Activated CD8-positive, alpha-beta memory T cell treated with anti-CD3 and anti-CD28 coated beads for 1 hour (primary cell): ENCODE results near the gene BBS10.
"Not testable (repeated sequence)": the region's sequence is repeated elsewhere in the genome, so short reads cannot be mapped to it uniquely, and the experiment has no call there.

Source experiments
- DNase-seq, 2 donors: peaks; one replicate each; pipeline ENCODE4 v3.0.0-alpha.2; 2020; ENCODE audit warnings: low read depth in 1 of 2; ENCODE audit errors: extremely low read depth in 1 of 2

Gene BBS10

DNA sequence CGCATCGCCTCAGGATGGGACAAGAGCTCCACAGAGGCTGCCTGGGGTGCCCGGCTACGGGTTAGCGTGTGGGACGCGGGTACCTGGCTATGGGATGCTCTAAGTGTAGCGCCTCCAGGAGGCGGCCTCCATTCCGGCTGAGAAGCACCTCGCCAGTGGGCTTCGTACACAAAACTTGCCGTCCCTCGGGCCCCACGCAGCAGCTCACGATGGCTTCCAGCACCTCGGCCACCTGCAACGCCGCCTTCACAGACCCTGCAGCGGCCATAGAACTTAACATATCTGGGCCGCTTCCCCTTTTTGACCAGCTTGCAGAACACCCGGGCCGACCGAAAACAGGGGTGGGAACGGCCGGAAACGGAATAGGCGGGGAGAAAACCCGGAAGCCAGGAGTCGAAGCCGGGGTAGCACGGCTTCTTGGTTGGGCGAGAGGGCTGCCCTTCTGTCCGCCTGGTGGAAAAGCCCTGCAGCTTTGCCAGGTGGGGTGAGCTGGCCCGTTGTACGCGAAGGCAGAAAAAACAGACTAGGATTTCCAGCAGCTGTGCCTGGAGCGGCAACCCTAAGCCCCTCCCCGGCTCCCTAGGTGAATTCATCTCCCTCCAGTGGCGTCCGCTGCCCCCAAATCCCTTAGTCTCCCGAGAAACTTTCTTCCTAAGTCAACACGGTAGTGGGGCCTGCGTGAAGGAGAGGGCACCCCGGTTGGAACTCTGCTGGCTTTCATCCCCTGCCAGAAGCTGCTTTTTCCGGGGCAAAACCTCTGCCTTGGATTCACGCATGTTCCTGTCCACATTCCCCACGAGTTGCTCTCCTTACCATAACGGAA lies at the start of gene BBS10:
Gene BBS10, minus strand, starts transcription at position 337 of the 823 bp plus-strand sequence. Its CDS starts 57 bp downstream, at position 280.
- peak; percentile 61 to 71 for DNase-seq

DNA sequence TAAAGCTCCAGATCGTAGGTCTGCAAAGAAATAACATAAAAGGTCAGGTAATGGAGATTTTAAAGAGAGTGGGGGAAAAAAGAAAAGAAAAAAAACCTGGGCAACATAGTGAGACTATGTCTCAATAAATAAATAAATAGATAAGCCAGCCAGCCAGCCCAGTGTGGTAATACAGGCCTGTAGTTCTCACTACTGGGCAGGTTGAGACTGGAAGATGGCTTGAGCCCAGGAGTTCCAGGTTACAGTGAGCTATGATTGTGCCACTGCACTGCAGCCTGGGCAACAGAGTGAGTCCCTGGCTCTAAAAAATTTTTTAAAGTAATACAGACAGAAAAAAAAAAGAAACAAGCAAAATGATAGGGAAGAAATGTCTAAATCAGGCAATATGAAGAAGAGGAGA lies 43.2 kb upstream of the BBS10 start:
- no peak for DNase-seq

DNA sequence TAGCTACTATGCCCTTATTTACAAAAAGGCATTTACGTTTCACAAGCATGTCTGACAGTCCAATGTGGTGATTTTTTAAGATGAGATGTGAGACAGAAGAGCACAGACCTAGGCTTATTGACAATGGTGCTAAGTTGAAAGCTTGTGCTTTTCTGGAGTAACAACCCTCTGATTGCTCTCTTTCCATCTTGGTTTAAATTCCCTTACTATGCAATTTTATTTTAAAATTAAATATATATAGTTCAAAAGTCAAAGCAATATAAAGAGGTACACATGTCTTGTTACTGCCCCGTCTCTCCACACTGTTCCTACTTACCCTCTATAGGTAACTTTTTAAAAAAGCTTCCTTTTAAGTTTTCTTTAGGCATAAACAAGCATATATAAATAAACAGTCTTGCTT lies 39.4 kb upstream of the BBS10 start:
- no peak for DNase-seq

DNA sequence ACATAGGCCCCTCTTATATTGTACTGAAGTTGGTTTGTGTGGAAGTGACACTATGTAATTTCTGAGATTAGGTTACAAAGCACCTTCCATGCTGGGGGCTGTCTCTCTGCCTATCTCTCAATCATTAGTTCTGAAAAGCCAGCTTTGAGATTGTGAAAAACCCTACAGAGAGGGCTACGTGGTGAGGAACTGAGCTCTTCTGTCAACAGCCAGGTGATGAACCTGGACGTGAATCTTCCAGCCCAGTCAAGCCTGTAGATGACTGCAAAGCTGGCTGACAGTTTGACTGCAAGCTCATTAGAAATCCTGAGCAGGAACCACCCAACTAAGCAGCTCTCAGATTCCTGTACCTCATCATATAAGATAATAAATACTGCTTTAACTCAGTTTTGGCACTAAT lies 36.3 kb upstream of the BBS10 start:
- no peak for DNase-seq

DNA sequence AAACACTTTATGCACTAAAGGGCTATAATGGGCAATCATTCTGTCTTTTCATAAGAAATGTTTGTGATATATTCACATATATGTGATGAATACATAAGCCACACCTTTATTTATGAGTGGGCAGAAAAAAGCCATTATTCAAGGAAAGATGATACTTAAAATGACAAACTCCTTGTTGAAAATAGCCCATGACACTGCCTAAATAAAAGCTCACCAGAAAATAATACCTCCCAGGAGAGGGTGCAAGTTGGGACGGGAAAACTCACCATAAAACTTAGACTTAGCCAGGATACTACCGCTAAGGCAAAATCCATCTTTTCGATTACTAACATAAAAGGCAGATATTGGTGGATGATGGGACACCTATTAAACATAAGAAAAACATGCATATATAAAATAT lies 35.8 kb upstream of the BBS10 start:
- DNase-seq = no peak

DNA sequence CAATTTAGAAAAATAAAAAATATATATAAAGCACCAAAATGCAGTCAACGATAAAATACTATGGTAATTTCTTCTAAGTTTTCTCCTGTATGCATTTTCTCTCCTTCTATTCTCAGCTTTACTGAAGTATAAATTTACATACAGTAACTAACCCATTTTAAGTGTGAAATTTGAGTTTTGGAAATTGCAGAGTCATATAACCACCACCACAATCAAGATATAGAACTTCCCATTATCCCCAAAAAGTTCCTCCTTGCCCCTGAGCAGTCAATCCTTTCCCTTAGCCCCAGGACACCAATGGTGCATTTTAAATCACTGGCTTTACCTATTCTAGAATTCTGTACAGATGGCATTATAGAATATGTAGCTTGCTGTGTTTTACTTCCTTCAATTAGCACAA lies 31.0 kb upstream of the BBS10 start:
- DNase-seq = no peak

DNA sequence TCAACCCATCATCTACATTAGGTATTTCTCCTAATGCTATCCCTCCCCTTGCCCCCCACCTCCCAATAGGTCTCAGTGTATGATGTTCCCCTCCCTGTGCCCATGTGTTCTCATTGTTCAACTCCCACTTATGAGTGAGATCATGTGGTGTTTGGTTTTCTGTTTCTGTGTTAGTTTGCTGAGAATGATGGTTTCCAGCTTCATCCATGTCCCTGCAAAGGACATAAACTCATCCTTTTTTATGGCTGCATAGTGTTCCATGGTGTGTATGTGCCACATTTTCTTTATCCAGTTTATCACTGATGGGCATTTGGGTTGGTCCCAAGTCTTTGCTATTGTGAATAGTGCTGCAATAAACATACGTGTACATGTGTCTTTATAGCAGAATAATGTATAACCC lies 28.7 kb upstream of the BBS10 start:
- DNase-seq = not testable (repeated sequence)

DNA sequence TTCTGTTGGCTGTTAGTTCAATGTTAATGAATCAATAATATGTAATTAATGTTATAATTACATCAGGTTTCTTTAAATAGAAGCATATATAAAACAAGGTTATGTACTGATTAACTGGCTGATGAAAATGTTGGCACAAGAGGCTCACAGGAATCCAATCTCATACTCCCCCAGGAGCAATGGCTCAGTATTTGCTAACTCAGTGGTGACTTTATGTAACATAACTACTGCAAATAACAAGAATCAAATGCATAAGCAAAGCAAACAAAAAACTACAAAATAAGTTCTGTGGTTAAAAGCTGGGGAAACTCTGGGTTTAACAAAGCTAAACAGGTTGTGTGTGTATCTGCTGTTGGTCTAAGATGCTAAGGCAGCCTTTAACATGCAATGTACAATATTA lies 27.7 kb upstream of the BBS10 start:
- no peak for DNase-seq

DNA sequence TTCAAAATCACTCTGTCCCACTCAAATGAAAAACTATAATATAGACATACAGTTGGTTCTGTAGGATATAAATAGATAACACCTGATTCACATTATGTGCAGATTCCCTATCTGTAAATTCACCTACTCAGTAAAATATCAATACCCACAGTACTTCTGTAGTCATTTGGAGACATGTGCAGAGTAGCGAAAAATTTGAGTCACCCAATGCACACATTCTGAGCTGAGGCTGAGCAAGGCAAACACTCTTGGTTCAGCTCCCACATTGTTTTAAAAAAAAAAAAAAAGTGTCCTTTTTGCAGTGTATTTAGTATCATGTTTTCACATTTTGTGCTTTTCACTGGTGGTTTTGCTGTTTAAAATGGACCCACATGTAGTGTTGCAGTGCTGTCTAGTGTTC lies 27.3 kb upstream of the BBS10 start:
- no peak for DNase-seq

DNA sequence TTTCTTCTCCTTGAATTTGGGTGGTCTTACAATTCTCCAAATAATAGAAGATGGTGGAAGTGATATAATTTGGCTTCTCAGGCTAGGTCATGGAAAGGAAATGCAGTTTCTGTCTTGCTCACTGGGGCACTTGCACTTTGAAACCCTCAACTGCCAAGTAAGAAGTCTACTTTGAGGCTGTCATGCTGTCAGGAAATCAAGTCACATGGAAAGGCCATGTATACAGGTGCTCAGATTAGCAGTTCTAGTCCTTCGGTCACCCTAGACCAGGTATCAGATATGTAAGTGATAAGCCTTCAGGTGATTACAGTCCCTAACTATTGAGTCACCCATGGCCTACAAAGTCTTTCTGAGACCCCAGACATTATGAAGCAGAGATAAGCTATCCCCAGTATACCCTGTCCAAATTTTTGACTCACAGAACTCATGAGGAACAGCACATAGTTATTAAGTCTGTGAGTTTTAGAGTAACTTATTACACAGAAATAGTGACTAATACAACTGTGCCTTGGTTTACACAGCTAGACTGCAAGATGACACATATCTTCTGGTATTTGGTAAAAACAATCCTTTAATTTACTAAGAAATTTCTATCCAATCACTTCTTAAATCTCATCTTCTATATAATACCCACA lies 26.3 kb upstream of the BBS10 start:
- DNase-seq = no peak

DNA sequence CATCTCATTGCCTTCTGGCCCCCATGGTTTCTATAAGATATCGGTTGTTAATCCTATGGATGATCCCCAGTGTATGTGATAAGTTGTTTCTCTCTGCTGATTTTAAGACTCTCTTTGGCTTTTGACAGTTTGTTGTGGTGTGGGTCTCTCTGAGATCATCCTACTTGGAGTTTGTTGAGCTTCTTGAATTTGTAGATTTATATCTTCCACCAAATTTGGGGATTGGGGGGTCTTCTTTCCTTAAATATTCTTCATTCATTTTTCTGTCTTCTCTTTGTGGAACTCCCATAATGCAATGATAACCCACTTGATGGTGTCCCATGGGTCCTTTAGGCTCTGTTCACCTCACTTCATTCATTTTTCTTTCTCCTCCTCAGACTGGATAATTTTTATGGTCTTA lies 20.0 kb upstream of the BBS10 start:
- no peak for DNase-seq

DNA sequence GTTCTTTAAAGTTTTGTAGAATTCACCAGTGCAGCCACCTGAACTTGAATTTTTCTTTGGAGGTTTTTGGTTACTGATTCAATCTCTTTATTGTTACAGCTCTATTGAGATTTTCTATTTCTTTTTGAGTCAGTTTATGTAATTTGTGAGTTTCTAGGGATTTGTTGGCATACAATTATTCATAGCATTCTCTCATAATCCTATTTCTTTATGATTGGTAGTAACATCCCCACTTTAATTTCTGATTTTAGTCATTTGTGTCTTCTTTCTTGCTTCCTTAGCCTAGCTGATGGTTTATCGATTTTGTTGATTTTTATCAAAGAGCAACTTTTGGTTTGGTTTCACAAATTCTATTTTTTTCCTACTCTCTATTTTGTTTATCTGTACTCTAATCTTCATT lies 17.9 kb upstream of the BBS10 start:
- DNase-seq = no peak

DNA sequence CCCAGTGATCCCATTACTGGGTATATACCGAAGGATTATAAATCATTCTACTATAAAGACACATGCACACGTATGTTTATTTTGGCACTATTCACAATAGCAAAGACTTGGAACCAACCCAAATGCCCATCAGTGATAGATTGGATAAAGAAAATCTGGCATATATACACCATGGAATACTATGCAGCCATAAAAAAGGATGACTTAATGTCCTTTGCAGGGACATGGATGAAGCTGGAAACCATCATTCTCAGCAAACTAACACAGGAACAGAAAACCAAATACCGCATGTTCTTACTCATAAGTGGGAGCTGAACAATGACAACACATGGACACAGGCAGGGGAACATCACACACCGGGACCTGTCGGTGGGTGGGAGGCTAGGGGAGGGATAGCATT lies 15.9 kb upstream of the BBS10 start:
- DNase-seq = not testable (repeated sequence)

DNA sequence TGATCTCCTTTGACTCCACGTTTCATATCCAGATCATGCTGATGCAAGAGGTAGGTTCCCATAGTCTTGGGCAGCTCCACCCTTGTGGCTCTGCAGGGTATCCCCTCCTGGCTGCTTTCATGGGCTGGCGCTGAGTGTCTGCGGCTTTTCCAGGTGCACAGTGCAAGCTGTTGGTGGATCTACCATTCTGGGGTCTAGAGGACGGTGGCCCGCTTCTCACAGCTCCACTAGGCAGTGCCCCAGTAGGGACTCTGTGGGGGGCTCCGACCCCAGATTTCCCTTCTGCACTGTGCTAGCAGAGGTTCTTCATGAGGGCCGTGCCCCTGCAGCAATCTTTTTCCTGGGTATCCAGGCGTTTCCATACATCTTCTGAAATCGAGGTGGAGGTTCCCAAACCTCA lies 12.1 kb upstream of the BBS10 start:
- DNase-seq = no peak

DNA sequence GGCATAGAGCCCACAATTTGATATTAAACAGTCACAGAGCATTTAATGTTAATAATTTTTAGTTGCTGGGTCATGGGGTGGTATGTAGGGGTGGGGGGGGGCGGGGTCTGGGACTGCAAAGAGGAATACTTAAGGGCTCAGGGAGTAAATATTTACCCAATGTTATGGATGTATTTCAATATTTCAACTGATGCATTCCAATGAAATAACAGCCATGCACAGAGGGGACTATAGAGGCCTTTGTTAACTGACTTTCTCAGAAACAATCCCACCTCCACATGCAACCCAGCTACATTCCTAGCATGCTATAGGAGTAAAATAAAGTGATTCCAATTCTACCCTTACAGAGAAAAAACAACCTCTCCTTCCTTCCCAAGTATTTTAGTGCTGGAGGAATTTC lies 7.9 kb upstream of the BBS10 start:
- no peak for DNase-seq

DNA sequence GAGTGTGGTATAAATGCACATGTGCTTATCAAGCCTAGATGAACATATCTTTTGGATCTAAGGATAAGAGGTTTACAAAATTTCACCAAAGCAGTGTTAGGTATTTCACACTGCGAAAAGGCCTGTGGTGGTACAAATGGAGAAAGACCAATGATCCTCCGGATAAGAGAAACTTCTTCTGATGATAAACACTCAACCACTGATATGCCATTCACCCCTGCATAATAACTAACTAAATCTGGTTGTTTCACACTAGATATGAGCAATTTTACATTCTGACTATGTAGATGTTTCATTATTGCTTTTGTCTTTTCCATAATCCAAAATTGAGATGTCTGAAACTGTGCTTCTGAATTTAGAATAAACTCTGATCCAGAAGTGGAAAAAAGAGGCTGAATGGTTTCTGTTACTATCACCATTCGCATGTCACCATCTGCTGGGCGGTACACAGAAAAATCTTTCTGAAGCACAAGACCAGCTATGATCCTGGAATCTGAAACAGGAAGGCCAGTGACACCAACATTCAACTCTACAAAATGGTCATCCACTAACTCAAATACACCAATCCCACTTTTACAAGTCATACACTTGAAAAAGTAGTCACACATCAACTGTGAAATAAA lies 1.3 kb downstream of the BBS10 start:
- DNase-seq = no peak

DNA sequence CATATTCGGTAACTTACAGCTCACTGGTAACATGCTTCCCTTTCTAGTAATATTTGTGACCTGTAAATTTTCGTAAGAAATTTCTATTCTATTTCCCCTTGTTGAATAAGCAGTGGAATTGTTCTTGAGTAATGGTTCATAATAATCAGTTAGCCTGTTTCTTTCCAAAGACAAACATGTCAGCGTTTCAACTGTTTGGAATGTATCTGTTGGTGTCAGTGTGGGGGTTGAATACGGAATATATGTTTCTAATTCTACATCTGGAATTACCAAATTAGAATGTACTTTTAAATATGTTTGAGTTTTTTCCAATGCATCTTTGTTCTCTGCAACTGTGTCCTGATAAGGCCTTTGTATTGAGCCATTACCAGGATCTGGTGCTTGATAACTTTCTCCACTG lies 2.0 kb downstream of the BBS10 start:
- DNase-seq = no peak

DNA sequence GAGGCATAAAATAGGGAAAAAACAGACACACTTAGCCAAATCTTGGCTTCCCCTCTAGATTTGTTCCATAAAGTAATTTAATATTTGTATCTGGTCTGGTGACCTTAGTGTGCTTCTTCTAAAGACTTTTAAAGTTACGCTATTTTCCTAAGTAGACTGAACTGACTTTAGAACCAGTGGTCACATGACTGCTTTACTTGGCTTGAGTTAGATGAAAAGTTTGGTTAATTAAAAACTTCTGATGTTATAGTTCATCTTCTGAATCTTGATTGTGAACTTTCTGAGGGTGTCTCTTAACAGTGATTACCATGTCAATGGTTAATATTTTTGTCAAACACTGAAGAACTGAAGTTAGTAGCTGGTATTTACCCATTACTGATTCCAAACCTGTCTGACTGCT lies 2.6 kb downstream of the BBS10 start:
- DNase-seq = no peak

DNA sequence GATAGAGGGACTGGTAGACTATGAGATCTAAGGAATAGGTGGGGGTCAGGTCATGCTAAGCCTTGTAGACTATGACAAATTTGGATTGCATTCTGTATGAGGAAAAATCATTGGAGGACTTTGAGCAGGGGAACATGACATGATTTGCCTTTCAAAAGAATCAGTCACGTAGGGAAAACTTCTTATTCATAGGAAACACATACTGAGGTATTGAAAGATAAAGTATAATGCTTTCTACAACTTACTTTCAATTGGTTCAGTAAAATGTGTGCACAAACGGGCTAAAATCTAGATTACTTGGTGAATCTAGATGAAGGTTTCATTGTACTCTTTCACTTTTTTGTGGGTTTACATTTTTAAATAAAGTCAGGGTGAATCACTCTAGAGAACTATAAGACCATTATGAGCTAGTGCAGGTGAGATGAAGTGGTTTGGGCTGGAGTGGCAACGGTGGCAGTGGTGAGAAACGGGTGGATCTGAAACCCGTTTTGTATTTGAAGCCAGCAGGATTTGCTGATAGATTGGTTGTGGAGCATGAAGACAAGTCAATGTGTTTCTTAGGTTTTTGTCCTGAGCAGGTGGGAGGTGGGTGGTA lies 6.7 kb downstream of the BBS10 start:
- DNase-seq = no peak

DNA sequence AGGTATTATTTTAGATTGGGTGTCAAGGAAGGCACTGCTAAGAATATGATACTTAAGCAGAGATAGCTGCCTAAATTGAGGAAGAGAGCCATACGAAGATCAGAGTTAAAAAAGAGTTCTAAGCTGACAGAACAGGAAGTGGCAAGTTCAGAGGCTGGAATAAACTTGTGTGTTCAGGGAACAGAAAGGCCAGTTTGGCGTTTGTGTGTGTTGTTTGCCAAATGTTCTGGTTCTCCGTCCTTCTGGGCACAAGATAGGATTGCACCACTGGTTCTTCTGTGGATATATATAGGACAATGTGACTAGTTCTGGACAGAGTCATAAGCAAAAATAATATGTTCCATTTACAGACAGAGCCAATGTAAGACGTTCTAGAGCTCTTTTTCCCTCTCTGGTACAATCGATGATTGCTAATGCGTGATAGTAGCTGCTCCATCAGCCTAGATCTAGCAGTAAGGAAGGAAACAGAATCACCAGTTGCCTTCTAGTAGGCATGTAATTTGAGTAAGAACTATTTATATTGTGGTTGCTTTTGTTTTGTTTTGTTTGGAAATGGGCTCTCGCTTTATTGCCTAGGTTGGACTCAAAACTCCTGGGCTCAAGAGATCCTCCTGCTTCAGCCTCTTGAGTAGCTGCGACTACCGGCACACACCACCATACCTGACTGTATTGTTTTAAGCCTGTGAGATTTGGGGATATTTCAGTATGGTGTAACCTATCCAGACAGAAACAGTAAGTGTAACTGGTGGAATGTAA lies 7.4 kb downstream of the BBS10 start:
- DNase-seq = no peak

DNA sequence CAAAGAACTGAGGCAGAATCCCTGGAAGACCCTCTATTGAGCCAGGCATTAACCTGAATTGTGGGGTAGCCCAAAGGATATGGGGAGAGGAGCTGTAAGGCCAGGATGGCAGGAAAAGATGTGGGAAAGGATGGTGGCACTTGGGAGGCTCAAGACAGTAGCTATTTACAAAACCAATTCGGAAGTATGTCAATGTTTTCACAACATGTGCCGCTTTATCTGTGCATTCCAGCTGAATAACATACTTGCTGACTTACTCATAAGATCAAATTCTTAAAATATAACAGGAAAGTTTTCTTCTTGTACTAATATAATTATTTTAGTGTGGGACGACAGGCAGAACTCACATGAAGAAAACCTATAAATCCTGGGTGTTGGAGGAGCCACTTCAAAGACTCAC lies 10.6 kb downstream of the BBS10 start:
- no peak for DNase-seq
